Endothelial cell of umbilical vein (primary cell): ENCODE data around the gene SMARCA4.

ENCODE experiments used
- CTCF ChIP-seq, 2 donors: IDR thresholded peaks; 1 replicate in 1 of 2; 2 replicates in 1 of 2; pipeline ENCODE4 v1.5.1; 2011; ENCODE audit warnings: low read length in 2 of 2, mild to moderate bottlenecking in 2 of 2, moderate library complexity in 2 of 2, control low read depth in 1 of 2, inconsistent platforms in 1 of 2, low read depth in 1 of 2; ENCODE audit not compliant: insufficient read depth in 1 of 2; ENCODE audit errors: extremely low read depth in 1 of 2
- EZH2 ChIP-seq: IDR thresholded peaks from 2 replicates; pipeline ENCODE4 v1.6.1; 2012; ENCODE audit warnings: borderline replicate concordance, low read depth, mild to moderate bottlenecking, moderate library complexity, low read length, inconsistent platforms; ENCODE audit not compliant: severe bottlenecking
- FOS ChIP-seq: IDR thresholded peaks from 2 replicates; pipeline ENCODE4 v1.6.1; 2011; ENCODE audit warnings: mild to moderate bottlenecking, low read length, moderate library complexity, borderline replicate concordance; ENCODE audit not compliant: insufficient read depth
- MAX ChIP-seq: IDR thresholded peaks from 2 replicates; pipeline ENCODE4 v1.6.1; 2011; ENCODE audit not compliant: insufficient read depth, insufficient read length
- POLR2A ChIP-seq: IDR thresholded peaks from 2 replicates; pipeline ENCODE4 v1.6.1; 2012; ENCODE audit warnings: low read depth, mild to moderate bottlenecking, control low read depth, low read length
- POLR2AphosphoS5 ChIP-seq: IDR thresholded peaks from 2 replicates; pipeline ENCODE4 v1.6.1; 2012; ENCODE audit warnings: low read depth, mild to moderate bottlenecking, control low read depth, low read length, moderate library complexity; ENCODE audit not compliant: insufficient read depth

- TF ChIP-seq CTCF (IDR thresholded peaks at IDR 0.05; ENCODE audit: extremely low read depth in 1 of 2, insufficient read depth in 1 of 2, low read depth in 1 of 2, low read length in 2 of 2) (no peak), POLR2A (no peak), POLR2AphosphoS5 (no peak), FOS (no peak), MAX (no peak), EZH2 (no peak)
Measured at GRCh38 chr19:10991076-10991475, 30.2 kb downstream of the SMARCA4 start.
